Psoas muscle (tissue), 8 donors: ENCODE measurements around the gene BCL6B. TPM values are rescaled to one million over a fixed set of nuclear protein-coding genes. Genes with fewer than 3 reads are reported as not detected.
A peak's percentile ranks its signal among the peaks of the same experiment; 100 is the strongest.
"Not testable (repeated sequence)": the region's sequence is repeated elsewhere in the genome, so short reads cannot be mapped to it uniquely, and the experiment has no call there.

Experiments used
- ATAC-seq, 4 donors: fragments of 200-7000 bp; cut with Tn5 transposase; one replicate each; pipeline ENCODE4 v1.9.1; 2020; ENCODE audit warnings: moderate library complexity in 3 of 4, mild to moderate bottlenecking in 2 of 4
- DNase-seq, 2 donors: peaks; one replicate each; pipeline ENCODE4 v3.0.0-alpha.2; 2020
- H3K27ac ChIP-seq: fragments of 200-600 bp; one replicate; pipeline ENCODE4 v1.8.0; 2022
- H3K27me3 ChIP-seq, 3 donors: fragments of 200-600 bp in 1 of 3; one replicate each; pipeline versions ENCODE4 v1.6.1 to v1.8.0; 2013 to 2022; ENCODE audit warnings: low read length in 2 of 3, mild to moderate bottlenecking in 2 of 3, moderate library complexity in 1 of 3; ENCODE audit not compliant: insufficient read depth in 3 of 3
- H3K36me3 ChIP-seq, 2 donors: fragments of 200-600 bp in 1 of 2; one replicate each; pipeline versions ENCODE4 v1.6.1 to v1.8.0; 2013 to 2022; ENCODE audit warnings: low read depth in 1 of 2, mild to moderate bottlenecking in 1 of 2, moderate library complexity in 1 of 2; ENCODE audit not compliant: insufficient read depth in 1 of 2
- H3K4me1 ChIP-seq: fragments of 200-600 bp; one replicate; pipeline ENCODE4 v1.8.0; 2022
- H3K4me3 ChIP-seq: fragments of 200-600 bp; one replicate; pipeline ENCODE4 v1.8.0; 2022; ENCODE audit warnings: mild to moderate bottlenecking
- H3K9me3 ChIP-seq: fragments of 200-600 bp; one replicate; pipeline ENCODE4 v1.8.0; 2022
- CTCF ChIP-seq: fragments of 200-600 bp; IDR thresholded peaks from one replicate; pipeline ENCODE4 v1.8.0; 2022; ENCODE audit warnings: antibody characterized with exemption
- WGBS, 3 donors: extraction: QIAGEN DNeasy Blood & Tissue Kit; methylation state at CpG; one replicate each; pipeline versions ENCODE4 v1.1.6 to v1.1.7; 2013; 5-methylcytosine and 5-hydroxymethylcytosine counted together
- intact Hi-C, 2 donors: fragments of 100-400 bp; cut with DNase I; formaldehyde crosslinking; loops; one replicate each; pipeline versions ENCODE4 v1.11.0 to v1.14.2; 2022
- polyA plus RNA-seq, 3 donors: library from polyadenylated mRNA; stranded (reverse); fragments of 200-250 nt; gene quantifications; one replicate each; pipeline ENCODE4 v1.2.3, GENCODE V29; 2013
- total RNA-seq, 4 donors: library from RNA; stranded (reverse); fragmentation: NEBNext Ultra II Directional in 2 of 4; extraction: Animal tissue kit (Norgen Biotek cat#: 25700) in 2 of 4; gene quantifications; one replicate each; pipeline versions ENCODE4 v1.2.1 to v1.2.4, GENCODE V29; 2021 to 2023
- donor health status: healthy with polysubstance abuse.
- donor health status: DM: no; HTN: no; CAD: no; lungs with moderate emphysema.
- donor health status: Bipolar disorder and iron deficiency.
- donor health status: healthy.
- donor health status: DM: yes; HTN: yes; CAD: no.
- donor health status: DM: no; HTN: no; CAD: no.
- donor health status: DM: no; HTN: no; CAD: no.
- donor health status: DM: yes; HTN: yes; CAD: no.

BCL6B gene
- total and polyA plus RNA-seq, 7 donors, result 2.0 to 11.9 (median 6.1) TPM

GRCh38 chr17:7045492-7046126, 22.8 kb downstream of the BCL6B start:
- H3K9me3 ChIP-seq, result no peaks in the 10 kb centered on the region
- ATAC-seq, result peak in 2 of 4 donors; percentile 46 to 72
- intact Hi-C loops, result loop anchor here in 1 of 2 donors (5.0 kb wide), 1 partner anchor 252 kb away; no protein-coding TSS in a partner anchor

GRCh38 chr17:7046127-7046724, 23.4 kb downstream of the BCL6B start:
- intact Hi-C loops, result loop anchor here in 1 of 2 donors (5.0 kb wide), 1 partner anchor 251 kb away; no protein-coding TSS in a partner anchor
- 25 to 31% (median 30%) methylated on average over 15 of the region's 15 CpGs for WGBS, 3 donors
- no peak overlapping the region for H3K27ac ChIP-seq

More at GRCh38 chr17:7045492-7046126, 22.8 kb downstream of the BCL6B start:
- WGBS, 3 donors, result 19 to 27% (median 21%) methylated on average over 5 of the region's 5 CpGs
- no peak for DNase-seq
- H3K36me3 ChIP-seq, result no peaks in the 10 kb centered on the region
- no peak overlapping the region for H3K27ac ChIP-seq
- H3K4me3 ChIP-seq, result peak overlapping the region; percentile 57
- peaks cover 21% of the 10 kb centered on the region for H3K4me1 ChIP-seq
- TF ChIP-seq CTCF, result peak; percentile 81
- peaks cover 0 to 29% (median 10%) of the 10 kb centered on the region in 3 donors for H3K27me3 ChIP-seq

GRCh38 chr17:7046725-7047397, 24.0 kb downstream of the BCL6B start:
- H3K27ac ChIP-seq, DNase-seq, H3K36me3 ChIP-seq, H3K9me3 ChIP-seq: not testable (repeated sequence)
- peak in 2 of 4 donors; percentile 34 to 64 for ATAC-seq
- Histone ChIP-seq H3K4me3 (peak overlapping the region; percentile 57), H3K27me3 (peaks cover 0 to 24% (median 10%) of the 10 kb centered on the region in 3 donors), H3K4me1 (peaks cover 21% of the 10 kb centered on the region)
- 26 to 31% (median 29%) methylated on average over 26 of the region's 26 CpGs for WGBS, 3 donors
- intact Hi-C loops, result loop anchor here in 1 of 2 donors (5.0 kb wide), 1 partner anchor 250 kb away; no protein-coding TSS in a partner anchor

More at GRCh38 chr17:7046127-7046724, 23.4 kb downstream of the BCL6B start:
- Histone ChIP-seq H3K9me3 (no peaks in the 10 kb centered on the region), H3K4me3 (peak overlapping the region; percentile 57), H3K27me3 (peaks cover 0 to 29% (median 10%) of the 10 kb centered on the region in 3 donors), H3K36me3 (no peaks in the 10 kb centered on the region), H3K4me1 (peaks cover 21% of the 10 kb centered on the region)
- DNase-seq, result no peak
- TF ChIP-seq CTCF, result no peak
- peak in 3 of 4 donors; percentile 22 to 46 (median 35) for ATAC-seq

GRCh38 chr17:7047566-7047965, 24.7 kb downstream of the BCL6B start:
- no peak for DNase-seq
- Histone ChIP-seq H3K27me3 (peaks cover 0 to 17% (median 7%) of the 10 kb centered on the region in 3 donors), H3K36me3 (no peaks in the 10 kb centered on the region), H3K4me3 (peak overlapping the region; percentile 57), H3K27ac (no peak overlapping the region), H3K9me3 (no peaks in the 10 kb centered on the region), H3K4me1 (peaks cover 20% of the 10 kb centered on the region)
- no peak for TF ChIP-seq CTCF
- no peak for ATAC-seq
- 88 to 91% (median 89%) methylated on average over 6 of the region's 6 CpGs for WGBS, 3 donors
- intact Hi-C loops, result loop anchor here in 1 of 2 donors (5.0 kb wide), 1 partner anchor 250 kb away; no protein-coding TSS in a partner anchor
